ENCODE measurements around the gene RING1.
A peak's percentile ranks its signal among the peaks of the same experiment; 100 is the strongest.

Gene RING1

DNA sequence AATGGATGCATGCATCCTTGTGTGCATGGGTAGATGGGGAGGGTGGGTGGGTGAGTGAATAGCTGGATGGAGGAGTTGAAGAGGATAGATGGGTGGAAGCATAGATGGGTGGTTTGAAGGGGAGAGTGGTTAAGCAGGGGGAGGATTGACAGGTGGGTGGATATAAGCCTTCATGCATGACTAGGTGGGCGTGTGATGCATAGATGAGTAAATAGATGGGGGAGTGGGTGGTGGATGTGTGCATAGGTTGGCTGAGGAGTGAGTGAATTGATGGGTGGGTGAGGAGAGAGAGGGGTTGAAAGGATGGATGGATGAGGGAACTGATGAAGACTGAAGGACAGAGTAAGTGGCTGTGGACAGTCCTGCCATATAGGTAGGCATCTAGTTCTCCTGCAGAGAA is 20.5 kb upstream of the RING1 start:
- H3K27ac ChIP-seq (ENCODE audit: low read depth, low read length): no peak overlapping the region

DNA sequence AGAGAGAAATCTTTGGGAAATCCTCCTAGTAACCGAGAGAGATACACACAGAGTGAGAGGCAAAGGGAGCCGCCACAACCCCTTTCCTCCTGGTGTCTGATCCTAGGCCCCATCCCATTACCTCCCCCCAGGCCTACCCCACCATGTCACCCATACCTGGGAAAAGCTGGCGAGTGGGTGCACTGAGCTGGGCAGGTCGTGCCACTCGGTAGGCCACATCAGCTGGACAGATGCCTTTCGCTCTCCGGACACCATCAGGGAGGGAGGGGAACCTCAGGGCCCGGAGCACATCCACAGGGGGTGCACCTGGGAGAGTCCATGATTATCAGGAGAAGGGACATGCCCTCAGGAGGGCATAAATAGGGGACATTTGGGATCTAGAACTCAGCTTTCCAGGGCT is 19.1 kb upstream of the RING1 start:
- Histone ChIP-seq H3K4me3 (ENCODE audit: low read depth, low read length) (no peak overlapping the region), H3K27me3 (ENCODE audit: control insufficient read depth, insufficient read depth, low read length) (peaks cover 24% of the 10 kb centered on the region), H3K36me3 (ENCODE audit: control insufficient read depth, insufficient read depth, low read length) (peaks cover under 1% of the 10 kb centered on the region; the same call in 1 of the 2 replicates)

More for the DNA sequence above, 20.5 kb upstream of the RING1 start:
- Histone ChIP-seq H3K4me1 (ENCODE audit: control insufficient read depth, insufficient read depth, low read length) (peaks cover 6% of the 10 kb centered on the region; the same call in 1 of the 2 replicates), H3K4me3 (ENCODE audit: low read depth, low read length) (no peak overlapping the region), H3K36me3 (ENCODE audit: control insufficient read depth, insufficient read depth, low read length) (no peaks in the 10 kb centered on the region), H3K9me3 (ENCODE audit: control insufficient read depth, insufficient read depth, low read length) (no peaks in the 10 kb centered on the region), H3K9ac (ENCODE audit: low read depth, low read length) (no peak overlapping the region), H3K27me3 (ENCODE audit: control insufficient read depth, insufficient read depth, low read length) (peaks cover 22% of the 10 kb centered on the region)

DNA sequence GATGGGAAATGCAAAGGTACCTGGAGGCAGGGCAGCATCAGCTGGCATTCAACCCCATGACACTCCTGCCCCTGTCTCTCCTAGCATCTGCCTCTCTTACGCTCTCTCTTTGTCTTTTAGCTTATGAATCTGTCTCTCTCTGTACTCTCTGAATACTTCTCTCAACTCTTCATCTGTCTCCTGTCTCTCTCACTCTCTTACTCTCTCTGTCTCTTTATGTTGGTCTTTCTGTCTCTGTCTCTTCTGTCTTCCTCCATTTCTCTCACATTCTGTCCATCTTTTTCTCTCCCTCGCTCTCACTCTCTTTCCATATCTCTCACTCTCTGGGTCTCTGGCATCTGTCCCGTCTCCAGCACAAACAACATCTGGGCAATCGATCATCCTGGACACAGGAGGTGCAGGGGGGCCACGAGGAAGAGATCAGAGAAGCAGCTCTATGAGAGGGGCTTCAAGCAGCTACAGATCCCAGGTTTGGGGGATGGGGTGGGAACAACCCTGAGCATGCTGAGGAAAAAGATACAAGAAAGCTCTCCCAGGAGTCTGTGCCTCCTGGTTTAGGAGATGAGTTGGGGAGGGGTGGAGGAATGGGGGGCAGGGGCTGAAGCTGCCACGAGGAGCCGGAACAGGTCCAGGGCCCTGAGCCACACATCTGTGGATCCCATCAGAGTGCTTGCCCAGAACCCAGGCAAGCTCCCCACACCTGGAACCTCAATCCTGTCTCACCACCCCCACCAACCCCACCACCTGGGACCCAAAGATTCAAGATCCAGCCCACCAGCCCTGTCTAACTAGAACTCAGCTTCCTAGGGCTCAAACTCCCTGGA is 18.5 kb upstream of the RING1 start:
- Histone ChIP-seq H3K27me3 (ENCODE audit: control insufficient read depth, insufficient read depth, low read length) (peaks cover 24% of the 10 kb centered on the region), H3K36me3 (ENCODE audit: control insufficient read depth, insufficient read depth, low read length) (peaks cover 6% of the 10 kb centered on the region), H3K9me3 (ENCODE audit: control insufficient read depth, insufficient read depth, low read length) (no peaks in the 10 kb centered on the region)

More for the DNA sequence above, 19.1 kb upstream of the RING1 start:
- Histone ChIP-seq H3K9ac (ENCODE audit: low read depth, low read length) (no peak overlapping the region), H3K4me1 (ENCODE audit: control insufficient read depth, insufficient read depth, low read length) (peaks cover 6% of the 10 kb centered on the region; the same call in 1 of the 2 replicates), H3K27ac (ENCODE audit: low read depth, low read length) (no peak overlapping the region), H3K9me3 (ENCODE audit: control insufficient read depth, insufficient read depth, low read length) (no peaks in the 10 kb centered on the region)

DNA sequence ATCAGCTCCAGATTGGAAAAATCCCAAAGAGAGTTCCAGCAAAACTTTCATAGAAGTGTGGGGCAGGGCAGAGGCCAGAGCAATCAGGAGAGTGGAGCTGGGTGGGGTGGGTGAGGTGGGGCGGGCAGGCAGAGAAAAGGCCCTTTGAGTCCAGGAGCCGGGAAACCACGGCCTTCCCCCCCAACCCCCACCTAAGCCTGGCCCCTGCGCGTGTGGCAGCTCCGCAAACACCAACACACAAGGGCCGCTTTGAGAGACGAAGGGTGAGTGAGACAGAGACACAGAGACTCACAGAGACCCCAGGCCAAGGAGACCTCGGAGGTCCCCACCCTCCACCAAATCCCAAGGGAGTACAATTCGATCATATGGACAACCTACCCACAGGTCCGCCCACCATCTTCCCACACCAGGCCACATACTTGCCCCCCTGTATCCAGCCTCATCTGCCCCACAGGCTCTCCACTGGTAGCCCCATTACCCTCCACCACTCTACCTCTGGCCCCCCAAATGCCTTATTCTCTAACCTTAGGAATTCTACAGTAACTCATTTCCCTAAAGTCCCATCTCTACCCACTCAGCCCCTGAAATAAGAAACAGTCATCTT is 17.7 kb upstream of the RING1 start:
- Histone ChIP-seq H3K36me3 (ENCODE audit: control insufficient read depth, insufficient read depth, low read length) (peaks cover 14% of the 10 kb centered on the region), H3K27ac (ENCODE audit: low read depth, low read length) (no peak overlapping the region), H3K9me3 (ENCODE audit: control insufficient read depth, insufficient read depth, low read length) (no peaks in the 10 kb centered on the region), H3K4me3 (ENCODE audit: low read depth, low read length) (no peak overlapping the region), H3K4me1 (ENCODE audit: control insufficient read depth, insufficient read depth, low read length) (peaks cover 6% of the 10 kb centered on the region; the same call in 1 of the 2 replicates), H3K9ac (ENCODE audit: low read depth, low read length) (no peak overlapping the region), H3K27me3 (ENCODE audit: control insufficient read depth, insufficient read depth, low read length) (peaks cover 24% of the 10 kb centered on the region)

More for the DNA sequence above, 18.5 kb upstream of the RING1 start:
- Histone ChIP-seq H3K4me3 (ENCODE audit: low read depth, low read length) (no peak overlapping the region), H3K9ac (ENCODE audit: low read depth, low read length) (no peak overlapping the region), H3K4me1 (ENCODE audit: control insufficient read depth, insufficient read depth, low read length) (peaks cover 6% of the 10 kb centered on the region; the same call in 1 of the 2 replicates), H3K27ac (ENCODE audit: low read depth, low read length) (no peak overlapping the region)

DNA sequence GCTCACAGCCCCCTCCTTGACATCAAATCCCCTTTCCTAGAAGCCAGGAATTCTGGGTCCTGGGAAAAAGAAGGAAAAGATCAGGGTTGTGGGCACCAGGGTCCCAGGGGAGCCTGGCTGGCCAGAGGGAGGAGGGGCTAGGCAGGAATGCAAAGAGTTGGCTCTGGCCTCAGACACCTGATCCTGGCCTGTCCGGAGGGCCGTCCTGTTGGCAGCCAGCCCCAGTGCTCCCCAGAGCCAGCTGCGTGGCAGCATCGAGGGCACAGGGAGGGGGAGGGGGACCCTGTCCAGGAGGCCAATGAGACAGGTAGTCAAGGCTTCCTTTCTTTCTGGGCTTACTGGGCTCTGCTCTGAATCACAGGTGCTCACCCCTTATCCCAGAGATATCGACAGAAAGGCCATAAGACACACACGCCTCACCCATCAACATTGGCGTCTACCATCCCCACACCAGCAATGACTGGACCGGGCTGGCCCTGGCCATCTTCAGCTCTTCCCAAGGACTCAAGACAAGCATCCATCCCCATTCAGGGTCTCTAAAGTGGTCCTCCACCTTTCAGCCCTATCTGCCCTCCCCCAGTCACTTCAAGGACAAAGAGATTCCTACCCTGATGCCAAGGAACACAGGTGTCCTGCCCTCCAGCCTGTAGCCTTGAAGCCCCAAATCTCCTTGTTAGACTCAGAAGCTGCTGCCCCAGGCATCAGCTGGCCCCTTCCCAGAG is 16.8 kb upstream of the RING1 start:
- Histone ChIP-seq H3K27ac (ENCODE audit: low read depth, low read length) (no peak overlapping the region), H3K9ac (ENCODE audit: low read depth, low read length) (no peak overlapping the region), H3K36me3 (ENCODE audit: control insufficient read depth, insufficient read depth, low read length) (peaks cover 20% of the 10 kb centered on the region), H3K4me1 (ENCODE audit: control insufficient read depth, insufficient read depth, low read length) (peaks cover 6% of the 10 kb centered on the region; the same call in 1 of the 2 replicates), H3K4me3 (ENCODE audit: low read depth, low read length) (peak overlapping the region; percentile 49), H3K27me3 (ENCODE audit: control insufficient read depth, insufficient read depth, low read length) (peaks cover 24% of the 10 kb centered on the region), H3K9me3 (ENCODE audit: control insufficient read depth, insufficient read depth, low read length) (no peaks in the 10 kb centered on the region)

DNA sequence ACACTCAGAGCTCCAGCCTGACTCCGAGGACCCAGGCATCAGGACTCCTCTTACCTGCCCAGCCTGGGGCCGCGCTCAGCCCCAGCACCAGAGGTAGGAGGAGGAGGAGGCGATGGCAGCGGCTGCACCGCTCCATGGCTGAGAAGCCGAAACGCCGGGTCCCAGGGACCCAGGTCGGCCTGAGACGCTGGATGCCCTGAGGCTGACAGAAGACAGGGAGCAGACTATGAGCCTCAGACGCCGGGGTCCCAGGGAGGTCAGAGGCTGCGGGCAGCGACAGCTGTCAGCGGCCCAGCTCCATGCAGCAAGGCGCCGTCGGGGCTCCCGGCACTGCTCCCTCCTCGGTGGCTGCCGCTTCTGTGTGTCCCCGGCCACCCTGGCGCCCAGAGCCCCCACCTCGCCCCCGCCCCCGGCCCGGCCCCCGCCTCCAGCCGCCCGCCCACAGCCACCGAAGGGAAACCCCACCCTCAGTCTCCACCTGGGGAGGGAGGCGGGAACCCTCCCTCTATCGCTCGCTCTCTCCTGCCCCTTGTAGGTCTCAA is 16.1 kb upstream of the RING1 start, which contains the start of gene COL11A2:
TSS of gene COL11A2 (minus strand) at position 363 of the 542 bp plus-strand sequence. CDS start at position 136, 227 bp downstream.
- Histone ChIP-seq H3K4me1 (ENCODE audit: control insufficient read depth, insufficient read depth, low read length) (peaks cover 6% of the 10 kb centered on the region; the same call in 1 of the 2 replicates), H3K9me3 (ENCODE audit: control insufficient read depth, insufficient read depth, low read length) (no peaks in the 10 kb centered on the region), H3K36me3 (ENCODE audit: control insufficient read depth, insufficient read depth, low read length) (peaks cover 20% of the 10 kb centered on the region), H3K4me3 (ENCODE audit: low read depth, low read length) (peak within 1 kb of the TSS; percentile 75), H3K27ac (ENCODE audit: low read depth, low read length) (no peak within 1 kb of the TSS), H3K9ac (ENCODE audit: low read depth, low read length) (no peak within 1 kb of the TSS), H3K27me3 (ENCODE audit: control insufficient read depth, insufficient read depth, low read length) (peaks cover 24% of the 10 kb centered on the region)

DNA sequence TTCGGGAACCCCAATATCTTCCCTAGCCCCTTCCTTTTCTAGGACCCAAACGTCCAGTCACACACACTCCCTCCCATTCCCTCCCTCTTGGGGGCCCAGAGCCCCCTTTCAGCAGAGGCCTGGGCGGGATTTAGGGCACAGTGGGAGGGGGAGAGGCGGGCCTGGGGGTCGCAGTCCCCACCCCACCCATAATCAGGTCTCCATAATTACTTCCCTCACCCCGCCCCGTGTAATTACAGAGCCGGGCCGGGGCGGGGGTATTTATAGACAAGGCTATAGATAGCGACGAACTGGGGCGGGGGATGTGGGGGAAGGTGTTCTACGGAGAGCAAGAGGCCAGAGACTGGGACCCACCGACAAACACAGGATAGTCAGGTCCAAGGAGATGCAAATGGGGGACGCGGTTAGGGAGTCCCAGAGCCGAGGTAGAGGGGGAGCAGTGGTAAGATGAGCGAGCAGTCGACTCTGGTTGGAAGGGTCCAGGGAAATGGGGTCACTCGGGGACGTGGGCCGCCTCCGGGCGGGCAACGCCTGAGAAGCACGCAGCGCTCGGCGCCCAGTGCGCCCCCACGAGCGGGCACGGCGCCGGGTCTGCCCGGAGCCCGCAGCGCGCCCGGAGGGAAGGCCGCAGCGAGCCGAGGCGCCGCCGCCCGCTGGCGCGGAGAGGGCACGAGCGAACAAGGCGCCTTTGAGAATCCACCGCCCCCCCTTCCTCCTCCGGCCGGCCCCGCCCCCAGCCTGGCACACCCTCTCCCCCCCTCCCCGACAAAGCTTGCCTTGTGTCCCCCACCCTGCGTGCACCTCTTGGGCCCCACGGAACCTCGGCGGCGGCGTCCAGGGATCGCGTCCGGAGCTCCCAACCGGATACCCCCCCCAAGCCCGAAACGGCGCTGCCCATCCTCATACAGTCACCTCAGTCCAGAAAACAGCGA is 15.4 kb upstream of the RING1 start:
- Histone ChIP-seq H3K27me3 (ENCODE audit: control insufficient read depth, insufficient read depth, low read length) (peaks cover 24% of the 10 kb centered on the region), H3K27ac (ENCODE audit: low read depth, low read length) (no peak overlapping the region), H3K4me3 (ENCODE audit: low read depth, low read length) (peak overlapping the region; percentile 75), H3K4me1 (ENCODE audit: control insufficient read depth, insufficient read depth, low read length) (peaks cover 6% of the 10 kb centered on the region; the same call in 1 of the 2 replicates), H3K9me3 (ENCODE audit: control insufficient read depth, insufficient read depth, low read length) (no peaks in the 10 kb centered on the region), H3K9ac (ENCODE audit: low read depth, low read length) (no peak overlapping the region), H3K36me3 (ENCODE audit: control insufficient read depth, insufficient read depth, low read length) (peaks cover 20% of the 10 kb centered on the region)

DNA sequence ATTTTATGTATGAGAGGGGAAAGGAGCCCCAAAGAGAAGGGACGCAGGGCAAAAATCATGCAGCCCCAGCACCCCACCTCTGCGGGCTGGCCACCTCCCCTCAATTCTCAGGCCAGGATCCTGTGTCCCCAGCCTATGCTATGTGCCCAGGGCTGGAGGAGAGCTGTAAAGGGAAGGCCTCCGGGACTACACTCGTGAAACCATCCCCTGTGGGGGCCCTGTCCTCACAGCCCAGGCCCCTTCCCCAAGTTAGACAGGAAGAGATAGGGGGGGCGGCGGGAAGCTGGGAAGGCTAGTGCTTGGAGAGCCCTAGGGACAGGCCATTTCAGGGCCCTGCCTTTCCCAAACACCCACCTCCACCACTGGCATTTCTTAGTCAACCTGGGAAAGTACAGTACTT is 14.7 kb upstream of the RING1 start:
- Histone ChIP-seq H3K4me3 (ENCODE audit: low read depth, low read length) (peak overlapping the region; percentile 36), H3K9ac (ENCODE audit: low read depth, low read length) (no peak overlapping the region), H3K27me3 (ENCODE audit: control insufficient read depth, insufficient read depth, low read length) (peaks cover 24% of the 10 kb centered on the region), H3K9me3 (ENCODE audit: control insufficient read depth, insufficient read depth, low read length) (no peaks in the 10 kb centered on the region), H3K4me1 (ENCODE audit: control insufficient read depth, insufficient read depth, low read length) (peaks cover 6% of the 10 kb centered on the region; the same call in 1 of the 2 replicates), H3K27ac (ENCODE audit: low read depth, low read length) (no peak overlapping the region), H3K36me3 (ENCODE audit: control insufficient read depth, insufficient read depth, low read length) (peaks cover 20% of the 10 kb centered on the region)

DNA sequence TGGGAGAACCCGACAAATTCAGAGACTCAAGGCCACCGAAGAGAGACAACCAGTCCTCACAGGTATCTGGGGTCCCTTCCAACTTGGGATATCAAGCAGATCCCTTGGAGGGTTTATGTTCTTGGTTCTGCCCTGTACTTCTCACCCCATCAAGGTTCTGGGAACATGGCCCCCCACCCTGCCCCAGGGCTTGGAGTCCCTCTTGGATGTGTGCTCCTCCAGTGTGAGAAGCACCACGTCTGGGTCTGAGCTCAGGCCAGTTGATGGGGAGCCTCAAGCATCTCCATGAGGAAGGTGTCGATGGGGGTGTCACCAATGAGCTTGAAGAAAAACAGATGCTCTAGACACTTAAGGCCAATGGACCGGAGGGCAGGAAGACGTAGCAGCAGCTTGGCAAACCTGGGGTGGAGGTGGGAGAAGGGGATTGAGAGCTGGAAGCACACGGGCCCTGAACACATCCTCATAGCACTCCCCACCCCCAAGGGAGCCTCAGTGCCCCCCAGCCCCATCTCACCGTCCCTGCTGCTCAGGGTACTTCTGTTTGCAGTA is 13.8 kb upstream of the RING1 start:
- Histone ChIP-seq H3K27ac (ENCODE audit: low read depth, low read length) (no peak overlapping the region), H3K27me3 (ENCODE audit: control insufficient read depth, insufficient read depth, low read length) (peaks cover 24% of the 10 kb centered on the region), H3K9me3 (ENCODE audit: control insufficient read depth, insufficient read depth, low read length) (no peaks in the 10 kb centered on the region), H3K4me1 (ENCODE audit: control insufficient read depth, insufficient read depth, low read length) (peaks cover 6% of the 10 kb centered on the region; the same call in 1 of the 2 replicates), H3K36me3 (ENCODE audit: control insufficient read depth, insufficient read depth, low read length) (peaks cover 20% of the 10 kb centered on the region), H3K4me3 (ENCODE audit: low read depth, low read length) (no peak overlapping the region), H3K9ac (ENCODE audit: low read depth, low read length) (no peak overlapping the region)

Data from HUES48 (cell line).